GM19023 (cell line): ENCODE data around the gene STAMBP.
"Not testable (repeated sequence)": the region's sequence is repeated elsewhere in the genome, so short reads cannot be mapped to it uniquely, and the experiment has no call there.

Source experiments
- ATAC-seq: cut with Tn5 transposase; IDR thresholded peaks from one replicate; pipeline ENCODE4 v1.9.1; 2021; ENCODE audit warnings: mild to moderate bottlenecking, moderate library complexity; ENCODE audit not compliant: unreplicated experiment

STAMBP gene

GRCh38 chr2:73903949-73904613, 75.3 kb downstream of the STAMBP start:
- ATAC-seq, result not testable (repeated sequence)

DNA sequence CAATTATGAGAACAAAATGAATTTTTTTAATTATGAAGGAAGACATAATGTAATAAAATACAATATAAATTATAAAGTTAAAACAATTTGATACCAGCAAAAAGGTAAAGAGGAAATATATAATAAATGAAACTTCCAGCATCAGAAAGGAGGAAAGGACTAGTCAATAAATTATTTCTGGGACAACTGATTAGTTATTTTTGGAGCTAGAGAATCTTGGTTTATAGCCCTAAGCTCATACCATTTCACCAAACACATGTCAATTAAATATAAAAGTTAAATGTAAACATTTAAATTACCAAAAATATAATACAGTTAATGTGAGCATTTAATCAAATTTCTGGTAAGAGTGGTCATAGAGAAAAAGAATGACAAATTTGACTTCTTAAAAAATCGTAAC, 76.2 kb downstream of the STAMBP start:
- no peak for ATAC-seq

DNA sequence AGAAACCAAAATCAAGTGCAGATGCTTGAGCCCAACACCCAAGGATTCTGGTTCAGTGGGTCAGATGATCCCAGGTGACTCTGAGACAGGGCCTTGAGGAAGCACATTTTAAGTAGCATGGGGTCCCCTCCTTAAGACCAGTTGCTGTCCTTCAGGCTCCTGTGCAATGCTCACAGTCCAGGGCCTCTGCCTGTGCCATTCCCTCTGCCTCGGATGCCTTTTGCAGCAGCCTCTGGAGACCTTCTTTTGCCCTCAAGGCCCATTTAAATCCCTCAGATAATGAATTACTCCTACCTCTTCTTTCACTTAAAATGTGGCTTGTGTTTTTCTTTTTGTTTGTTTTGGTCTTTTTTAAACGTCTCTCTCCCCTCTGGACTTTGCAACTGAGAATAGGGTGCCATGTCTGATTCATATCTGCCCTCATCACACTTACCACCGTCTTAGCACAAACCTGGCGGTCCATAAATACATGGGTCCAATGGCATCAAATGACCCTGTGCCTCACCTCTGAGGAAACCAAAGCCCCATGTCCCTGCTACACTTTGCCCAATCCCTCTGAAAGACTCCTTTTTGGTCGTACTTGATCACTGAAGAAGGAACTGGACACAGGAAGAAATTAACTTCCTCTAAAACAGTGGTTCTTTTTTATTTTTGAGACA, 78.2 kb downstream of the STAMBP start:
- no peak for ATAC-seq

DNA sequence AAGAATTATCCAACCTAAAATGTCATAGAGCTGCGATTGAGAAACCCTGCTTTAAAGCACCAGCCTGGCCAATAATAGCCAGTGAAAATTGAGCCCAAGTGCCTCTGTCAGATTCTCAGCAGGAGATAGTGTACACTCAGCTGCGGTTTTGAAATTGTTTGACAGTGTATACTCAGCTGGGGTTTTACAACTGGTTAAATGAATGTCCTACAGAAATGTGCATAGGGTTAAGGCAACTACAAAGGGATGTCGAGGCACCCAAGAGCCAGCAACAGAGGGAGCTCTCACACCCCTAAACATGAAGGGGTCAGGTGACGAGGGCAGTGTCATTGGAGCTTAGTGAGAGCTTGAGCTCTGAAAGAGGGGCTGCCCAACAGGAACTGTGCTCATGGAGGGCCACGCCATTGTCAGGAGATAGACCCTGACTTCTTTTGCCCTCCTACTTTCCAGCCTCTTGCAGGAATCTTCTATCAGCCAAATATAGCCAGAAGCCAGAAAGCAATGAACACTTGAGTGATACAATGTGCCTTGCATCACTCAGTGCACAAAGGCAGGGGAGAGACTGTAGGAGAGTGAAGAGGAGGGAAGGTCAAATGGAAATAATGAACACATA, 79.2 kb downstream of the STAMBP start:
- peak; percentile 84 for ATAC-seq

DNA sequence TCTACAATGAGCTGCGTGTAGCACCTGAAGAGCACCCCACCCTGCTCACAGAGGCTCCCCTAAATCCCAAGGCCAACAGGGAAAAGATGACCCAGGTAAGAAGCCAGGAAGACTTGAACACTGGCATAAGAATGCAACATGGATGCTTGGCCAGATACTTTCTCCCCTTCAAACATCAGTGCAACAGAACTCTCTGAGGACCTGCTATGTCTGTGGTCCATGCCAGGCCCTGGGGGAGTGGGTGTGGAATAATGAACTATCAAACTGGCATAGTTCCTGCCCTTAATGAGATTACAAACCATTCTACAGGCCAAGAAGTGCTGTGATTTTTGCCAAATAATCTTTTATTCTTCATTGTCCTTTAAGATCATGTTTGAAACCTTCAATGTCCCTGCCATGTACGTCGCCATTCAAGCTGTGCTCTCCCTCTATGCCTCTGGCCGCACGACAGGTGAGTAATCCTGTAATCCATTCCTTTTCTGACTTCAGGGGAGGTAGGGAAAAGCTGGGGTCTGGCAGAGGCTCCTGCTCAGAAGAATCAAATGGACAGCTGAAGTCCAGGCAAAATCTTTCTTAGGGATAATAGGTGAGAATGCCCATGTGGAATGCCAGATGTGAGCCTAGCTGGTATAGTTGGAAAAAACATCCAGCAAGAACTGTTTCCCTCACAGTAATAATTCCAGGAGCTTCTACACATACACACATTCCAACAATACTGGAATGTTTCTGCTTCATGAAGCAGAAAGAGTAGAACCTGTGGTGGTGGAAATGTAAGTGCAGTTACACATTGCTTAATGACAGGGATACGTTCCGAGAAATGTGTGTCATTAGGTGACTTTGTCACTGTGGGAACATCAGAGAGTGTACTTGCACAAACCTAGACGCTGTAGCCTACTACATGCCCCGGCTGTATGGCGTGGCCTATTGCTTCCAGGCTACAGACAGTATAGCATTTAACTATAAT, 80.2 kb downstream of the STAMBP start:
- no peak for ATAC-seq

GRCh38 chr2:73910873-73911547, 82.2 kb downstream of the STAMBP start:
- no peak for ATAC-seq

DNA sequence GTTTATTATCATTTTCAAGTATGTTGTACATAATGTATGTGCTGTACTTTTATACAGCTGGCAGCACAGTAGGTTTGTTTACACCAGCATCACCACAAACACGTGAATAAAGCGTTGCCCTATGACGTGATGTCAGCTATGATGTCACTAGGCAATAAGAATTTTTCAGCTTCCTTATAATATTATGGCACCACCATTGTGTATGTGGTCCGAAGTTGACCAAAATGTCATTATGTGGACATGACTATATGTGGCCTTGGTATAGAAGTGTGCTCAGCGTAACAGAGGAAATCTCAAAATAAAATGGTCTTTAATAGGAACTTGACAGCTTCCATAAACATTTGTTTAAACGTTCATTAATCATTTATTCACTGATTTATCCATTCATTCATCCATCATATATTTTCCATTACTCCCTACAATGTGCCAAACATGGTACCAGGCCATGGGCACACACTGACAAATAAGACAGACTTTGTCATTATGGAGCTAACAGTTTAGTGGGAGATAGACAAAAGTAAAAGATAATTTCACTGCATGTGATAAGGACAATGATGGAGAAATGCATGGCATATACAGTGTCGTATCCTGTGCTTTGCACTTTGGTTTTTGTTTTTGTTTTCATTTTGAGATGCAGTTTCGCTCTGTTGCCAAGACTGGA, 82.9 kb downstream of the STAMBP start:
- ATAC-seq, result no peak

DNA sequence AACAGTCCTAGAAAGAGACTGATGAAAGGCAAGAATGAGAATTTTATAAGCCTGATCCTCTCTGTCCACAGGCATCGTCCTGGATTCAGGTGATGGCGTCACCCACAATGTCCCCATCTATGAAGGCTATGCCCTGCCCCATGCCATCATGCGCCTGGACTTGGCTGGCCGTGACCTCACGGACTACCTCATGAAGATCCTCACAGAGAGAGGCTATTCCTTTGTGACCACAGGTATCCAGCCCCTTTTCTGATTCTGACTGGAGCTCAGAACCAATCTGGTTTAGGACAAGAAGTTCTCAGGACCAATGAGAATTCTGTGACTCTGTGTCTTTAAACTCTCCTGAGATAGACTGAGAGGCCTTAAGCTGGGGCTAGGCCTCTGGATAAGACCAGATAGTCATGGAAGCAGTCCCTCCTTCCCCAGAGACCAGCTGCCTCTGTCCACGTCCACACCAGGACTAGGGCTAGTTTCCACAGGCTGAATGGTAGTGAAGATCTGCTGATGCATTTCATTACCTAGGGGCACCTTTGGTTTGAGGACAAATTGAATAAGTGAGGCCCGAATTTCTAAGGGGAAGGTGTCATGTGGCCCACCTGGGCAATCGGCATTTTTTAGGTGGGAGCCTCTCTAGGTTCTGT, 84.8 kb downstream of the STAMBP start:
- ATAC-seq, result no peak

DNA sequence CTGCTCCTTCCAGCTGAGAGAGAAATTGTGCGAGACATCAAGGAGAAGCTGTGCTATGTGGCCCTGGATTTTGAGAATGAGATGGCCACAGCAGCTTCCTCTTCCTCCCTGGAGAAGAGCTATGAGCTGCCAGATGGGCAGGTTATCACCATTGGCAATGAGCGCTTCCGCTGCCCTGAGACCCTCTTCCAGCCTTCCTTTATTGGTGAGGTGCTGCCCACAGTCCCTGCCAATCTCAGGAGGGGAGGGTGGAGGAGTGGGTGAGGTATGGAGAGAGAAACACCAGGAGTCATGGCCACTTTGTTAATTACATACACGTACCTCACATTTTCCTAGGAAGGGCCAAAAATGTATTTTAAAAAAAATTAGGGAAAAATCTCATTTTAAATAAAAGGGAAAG, 85.9 kb downstream of the STAMBP start:
- ATAC-seq, result no peak

GRCh38 chr2:73915437-73915993, 86.8 kb downstream of the STAMBP start:
- ATAC-seq, result no peak

GRCh38 chr2:73916666-73917065, 87.9 kb downstream of the STAMBP start:
- no peak for ATAC-seq

DNA sequence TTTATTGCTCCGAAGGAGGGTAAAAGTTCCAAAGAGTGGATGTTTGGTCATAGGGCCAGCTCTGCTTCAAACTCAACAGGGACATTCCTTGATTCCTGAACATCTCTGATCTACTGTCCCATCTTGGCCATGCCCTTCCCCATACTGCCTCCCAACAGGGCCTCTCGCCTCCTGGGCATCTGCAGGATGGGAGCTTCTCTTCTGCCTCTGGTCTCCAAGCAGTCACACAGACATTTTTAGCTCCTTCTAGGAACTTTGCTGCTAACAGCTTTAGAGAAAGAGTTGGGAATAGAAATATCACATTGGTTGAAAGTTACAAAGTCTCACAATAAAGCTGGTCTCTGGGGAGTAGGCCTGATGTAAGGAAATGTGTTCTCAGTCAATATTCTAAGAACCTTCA, 88.5 kb downstream of the STAMBP start:
- no peak for ATAC-seq

DNA sequence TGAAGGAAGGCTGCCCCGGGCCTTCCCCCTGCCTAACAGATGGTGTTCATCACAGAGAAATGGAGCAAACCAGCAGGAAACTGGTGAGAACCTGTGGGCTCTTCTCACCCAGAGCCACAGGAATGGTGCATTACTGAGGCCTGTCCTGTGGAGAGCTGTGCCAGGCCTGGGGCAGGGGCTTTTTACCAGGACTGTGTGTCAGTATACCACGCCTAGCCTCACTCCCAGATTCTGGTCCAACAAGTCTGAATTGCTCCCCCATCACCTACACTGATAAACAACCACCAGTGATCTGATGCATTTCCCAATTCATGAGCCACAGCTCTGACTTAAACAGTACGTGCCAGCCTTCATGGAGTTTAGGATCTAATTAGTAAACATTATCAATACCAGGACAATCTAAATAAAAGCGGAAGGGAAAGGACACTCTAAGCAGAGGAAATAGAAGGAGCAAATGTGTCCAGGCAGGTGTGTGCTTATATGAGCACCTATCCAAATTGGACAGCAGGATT, 89.0 kb downstream of the STAMBP start:
- no peak for ATAC-seq

DNA sequence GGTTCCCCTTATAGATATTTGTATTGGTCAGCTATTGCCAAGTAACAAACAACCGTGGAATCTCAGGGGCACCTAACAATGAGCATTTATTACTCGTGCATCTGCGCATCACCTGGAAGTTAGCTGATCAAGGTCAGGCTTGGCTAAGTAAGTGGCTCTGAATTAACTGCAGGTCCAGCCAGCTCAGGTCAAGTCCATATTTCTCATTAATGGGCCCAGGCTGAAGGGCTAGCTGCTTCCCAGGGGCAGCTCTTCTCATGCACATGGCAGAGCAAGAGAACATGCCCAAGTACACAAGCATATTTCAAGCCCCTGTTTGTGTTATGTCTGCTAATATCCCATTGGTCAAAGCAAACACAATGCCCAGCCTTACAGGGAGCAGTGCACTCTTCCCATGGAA, 90.1 kb downstream of the STAMBP start:
- ATAC-seq, result no peak

DNA sequence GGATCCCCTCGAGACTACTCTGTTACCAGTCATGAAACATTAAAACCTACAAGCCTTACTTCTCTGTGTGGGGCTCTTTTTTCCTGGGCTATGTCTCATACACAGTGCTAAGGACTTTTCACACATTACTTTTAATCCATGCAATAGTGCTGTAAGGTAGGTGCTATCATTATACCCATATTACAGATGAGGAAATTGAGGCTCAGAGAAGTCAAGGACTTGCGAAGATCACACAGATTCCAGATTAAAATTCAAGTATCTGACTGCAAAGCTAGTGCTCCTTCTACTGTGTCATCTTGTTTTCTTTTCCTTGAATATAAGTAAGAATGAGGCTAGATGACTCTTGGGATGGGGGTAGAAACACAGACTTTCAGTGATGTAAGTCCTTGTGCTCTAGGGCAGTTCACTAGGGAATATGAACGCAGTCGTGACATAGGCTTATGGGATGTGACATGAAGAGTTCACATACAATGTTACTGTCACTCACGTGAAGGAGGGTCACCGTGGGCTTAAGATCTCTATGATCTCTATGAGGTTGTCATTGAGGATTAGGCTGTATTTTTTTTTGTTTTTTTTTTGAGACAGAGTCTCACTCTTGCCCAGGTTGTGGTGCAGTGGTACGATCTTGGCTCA, 91.0 kb downstream of the STAMBP start:
- ATAC-seq, result no peak

DNA sequence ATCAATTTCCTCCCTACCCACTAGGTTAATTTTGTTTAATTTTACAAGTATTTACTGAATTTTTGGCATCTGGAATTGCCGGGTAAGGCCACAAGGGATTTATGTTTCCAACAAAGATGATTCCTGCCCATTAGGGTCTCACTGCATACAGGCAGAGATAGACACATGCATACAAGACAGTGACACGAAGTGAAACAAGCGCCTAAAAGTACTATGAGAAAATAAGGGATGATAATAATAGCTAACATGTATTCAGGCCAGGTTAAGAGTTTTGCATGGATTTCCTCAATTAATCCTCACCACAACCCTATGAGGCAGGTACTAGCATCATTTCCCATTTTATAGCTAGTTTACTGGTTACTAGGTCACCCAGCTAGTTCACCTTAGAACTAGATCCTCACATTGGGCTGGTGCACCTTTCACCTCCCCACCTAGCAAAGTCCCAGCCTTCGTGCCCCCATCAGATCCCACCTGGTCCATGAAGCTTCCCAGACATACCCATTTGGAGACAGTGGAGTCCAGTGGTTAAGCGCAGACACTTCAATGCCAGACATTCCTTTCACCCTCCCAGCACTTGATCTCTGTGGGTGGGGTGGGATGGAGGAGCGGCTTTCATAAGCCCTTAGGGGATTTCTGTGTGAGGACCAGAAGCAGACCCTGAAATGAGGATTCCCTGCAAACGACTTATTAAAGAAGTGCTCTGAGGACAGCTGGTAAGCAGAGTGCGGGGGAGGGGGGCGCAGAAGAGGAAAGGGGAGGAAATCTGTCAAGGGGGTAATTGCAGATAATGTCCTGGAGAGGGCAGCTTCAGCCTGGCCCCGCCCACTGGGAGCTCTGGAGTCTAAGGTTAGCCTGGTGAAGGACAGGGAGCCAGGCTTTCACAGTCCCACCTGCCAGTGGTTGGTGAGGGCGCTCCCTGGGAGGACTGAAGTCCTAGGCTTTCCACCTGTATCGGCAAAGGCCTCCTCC, 92.1 kb downstream of the STAMBP start:
- no peak for ATAC-seq

GRCh38 chr2:73921581-73921980, 92.8 kb downstream of the STAMBP start:
- no peak for ATAC-seq

- no peak for ATAC-seq
Observed at GRCh38 chr2:73922681-73923080, 93.9 kb downstream of the STAMBP start.
